ENCODE measurements around the gene RBM33.

- no peak for TF ChIP-seq EZH2 (IDR thresholded peaks at IDR 0.05)
- TF ChIP-seq POLR2AphosphoS5 (IDR thresholded peaks at IDR 0.05; ENCODE audit: borderline replicate concordance, low read depth, low read length), result no peak
- no peak for TF ChIP-seq FOXP2 (optimal IDR thresholded peaks at IDR 0.05; ENCODE audit: control extremely low read depth, extremely low read length, insufficient read depth)
These were observed 153.1 kb downstream of the RBM33 start for GRCh38 chr7:155797262-155798250.
